Upper lobe of right lung (tissue), 1 donor: ENCODE results near the gene TMSB15B. TPM values are rescaled to one million over a fixed set of nuclear protein-coding genes. Genes with fewer than 3 reads are reported as not detected.
"Not testable (repeated sequence)": the region's sequence is repeated elsewhere in the genome, so short reads cannot be mapped to it uniquely, and the experiment has no call there.

Source experiments
- ATAC-seq: fragments of 200-7000 bp; cut with Tn5 transposase; one replicate; pipeline ENCODE4 v1.9.1; 2020; ENCODE audit warnings: mild to moderate bottlenecking, moderate library complexity
- DNase-seq: peaks from one replicate; pipeline ENCODE4 v3.0.0-alpha.2; 2020
- H3K27ac ChIP-seq: fragments of 200-600 bp; one replicate; pipeline ENCODE4 v1.8.0; 2022
- H3K27me3 ChIP-seq: fragments of 200-600 bp; one replicate; pipeline ENCODE4 v1.8.0; 2022; ENCODE audit warnings: mild to moderate bottlenecking
- H3K36me3 ChIP-seq: fragments of 200-600 bp; one replicate; pipeline ENCODE4 v1.8.0; 2022
- H3K4me1 ChIP-seq: fragments of 200-600 bp; one replicate; pipeline ENCODE4 v1.8.0; 2022
- H3K4me3 ChIP-seq: fragments of 200-600 bp; one replicate; pipeline ENCODE4 v1.8.0; 2022; ENCODE audit warnings: mild to moderate bottlenecking
- H3K9me3 ChIP-seq: fragments of 200-600 bp; one replicate; pipeline ENCODE4 v1.8.0; 2022
- CTCF ChIP-seq: fragments of 200-600 bp; IDR thresholded peaks from one replicate; pipeline ENCODE4 v1.8.0; 2022; ENCODE audit warnings: antibody characterized with exemption
- intact Hi-C: fragments of 100-400 bp; cut with DNase I; formaldehyde crosslinking; loops from one replicate; pipeline ENCODE4 v1.11.0; 2022
- total RNA-seq: library from RNA; stranded (reverse); fragmentation: NEBNext Ultra II Directional; extraction: Animal tissue kit (Norgen Biotek cat#: 25700); gene quantifications from one replicate; pipeline ENCODE4 v1.2.1, GENCODE V29; 2021
- donor health status: DM: no; HTN: yes; CAD: no; lungs with severe emphysema.

The TMSB15B gene
- total RNA-seq, 1 donor from 2014 or later = 1.6 TPM

GRCh38 chrX:103927030-103927429 is 35.4 kb upstream of the TMSB15B start:
- Histone ChIP-seq H3K4me3 (no peak overlapping the region), H3K27ac (no peak overlapping the region), H3K9me3 (no peaks in the 10 kb centered on the region), H3K4me1 (no peaks in the 10 kb centered on the region), H3K27me3 (no peaks in the 10 kb centered on the region), H3K36me3 (no peaks in the 10 kb centered on the region)
- intact Hi-C loops = no loop called here
- no peak for TF ChIP-seq CTCF
- ATAC-seq (no peak), DNase-seq (no peak)

GRCh38 chrX:103927633-103928032 is 34.8 kb upstream of the TMSB15B start:
- Histone ChIP-seq H3K9me3 (no peaks in the 10 kb centered on the region), H3K36me3 (no peaks in the 10 kb centered on the region), H3K4me1 (no peaks in the 10 kb centered on the region), H3K27me3 (no peaks in the 10 kb centered on the region), H3K4me3 (no peak overlapping the region), H3K27ac (no peak overlapping the region)
- no peak for ATAC-seq
- no peak for DNase-seq
- TF ChIP-seq CTCF = no peak
- intact Hi-C loops = no loop called here

DNA sequence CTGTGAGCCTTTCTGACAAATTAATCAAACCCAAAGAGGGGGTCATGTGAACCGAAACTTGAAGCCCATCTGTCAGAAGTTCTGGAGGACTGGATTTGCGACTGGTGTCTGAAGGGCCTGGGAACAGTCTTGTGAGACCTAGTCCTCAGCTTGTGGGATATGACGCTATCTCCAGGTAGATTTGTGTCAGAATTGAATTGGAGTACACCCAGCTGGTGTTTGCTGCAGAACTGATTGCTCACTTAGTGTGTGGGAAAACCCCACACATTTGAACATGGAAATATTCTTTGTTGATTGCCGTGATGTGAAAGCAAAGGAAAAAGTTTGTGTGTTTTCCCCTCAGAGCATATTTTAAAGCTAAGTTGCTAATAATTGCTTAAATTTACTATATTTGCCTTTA is 30.3 kb upstream of the TMSB15B start:
- H3K27me3 ChIP-seq = no peaks in the 10 kb centered on the region
- H3K36me3 ChIP-seq = no peaks in the 10 kb centered on the region
- intact Hi-C loops = no loop called here
- TF ChIP-seq CTCF = no peak
- H3K4me1 ChIP-seq = no peaks in the 10 kb centered on the region
- ATAC-seq (no peak), DNase-seq (no peak)
- no peak overlapping the region for H3K27ac ChIP-seq
- no peak overlapping the region for H3K4me3 ChIP-seq
- no peaks in the 10 kb centered on the region for H3K9me3 ChIP-seq

DNA sequence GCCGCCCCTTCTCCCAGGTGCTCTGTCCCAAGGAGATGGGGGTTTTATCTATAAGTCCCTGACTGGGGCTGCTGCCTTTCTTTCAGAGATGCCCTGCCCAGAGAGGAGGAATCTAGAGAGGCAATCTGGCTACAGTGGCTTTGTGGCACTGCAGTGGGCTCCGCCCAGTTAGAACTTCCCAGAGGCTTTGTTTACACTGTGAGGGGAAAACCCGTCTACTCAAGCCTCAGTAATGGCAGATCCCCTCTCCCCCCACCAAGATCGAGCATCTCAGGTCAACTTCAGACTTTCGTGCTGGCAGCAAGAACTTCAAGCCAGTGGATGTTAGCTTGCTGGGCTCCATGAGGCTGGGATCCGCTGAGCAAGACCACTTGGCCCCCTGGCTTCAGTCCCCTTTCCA is 22.2 kb upstream of the TMSB15B start:
- H3K4me3 ChIP-seq, intact Hi-C loops, H3K9me3 ChIP-seq, H3K27ac ChIP-seq, DNase-seq, H3K36me3 ChIP-seq, H3K4me1 ChIP-seq, ATAC-seq, H3K27me3 ChIP-seq: not testable (repeated sequence)

DNA sequence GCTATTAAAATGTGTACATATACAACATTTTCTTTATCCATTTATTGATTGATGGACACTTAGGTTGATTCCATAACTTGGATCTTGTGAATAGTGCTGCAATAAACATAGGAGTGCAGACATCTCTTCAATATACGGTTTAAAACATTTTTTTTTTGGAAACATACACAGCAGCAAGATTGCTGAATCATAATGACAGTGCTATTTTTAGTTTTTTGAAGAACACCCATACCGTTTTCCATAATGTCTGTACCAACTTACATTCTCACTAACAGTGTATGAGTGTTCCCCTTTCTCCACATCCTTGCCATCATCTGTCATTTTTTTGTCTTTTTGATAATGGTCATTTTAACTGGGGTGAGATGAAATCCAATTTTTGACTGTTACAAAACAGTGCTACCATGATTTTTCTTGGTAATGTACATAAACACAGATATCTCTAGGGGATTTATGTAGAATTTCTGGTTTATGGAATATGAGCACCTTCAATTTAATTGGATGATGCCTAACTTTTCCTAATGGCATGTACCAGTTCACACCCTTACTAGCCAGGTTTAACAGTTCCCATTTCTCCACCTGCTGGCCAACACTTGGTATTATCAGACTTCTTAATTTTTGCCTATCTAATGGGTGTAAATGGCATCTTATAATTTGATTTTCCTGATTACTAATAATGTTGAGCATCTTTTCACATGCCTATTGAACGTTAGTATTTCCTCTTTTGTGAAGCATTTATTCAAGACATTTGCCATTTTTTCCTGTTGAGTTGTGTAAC is 21.0 kb upstream of the TMSB15B start:
- Histone ChIP-seq H3K36me3 (no peaks in the 10 kb centered on the region), H3K4me1 (no peaks in the 10 kb centered on the region), H3K4me3 (no peak overlapping the region), H3K27ac (no peak overlapping the region), H3K27me3 (no peaks in the 10 kb centered on the region), H3K9me3 (no peaks in the 10 kb centered on the region)
- TF ChIP-seq CTCF = peak; percentile 41
- DNase-seq (no peak), ATAC-seq (peak; percentile 46)
- intact Hi-C loops = no loop called here

DNA sequence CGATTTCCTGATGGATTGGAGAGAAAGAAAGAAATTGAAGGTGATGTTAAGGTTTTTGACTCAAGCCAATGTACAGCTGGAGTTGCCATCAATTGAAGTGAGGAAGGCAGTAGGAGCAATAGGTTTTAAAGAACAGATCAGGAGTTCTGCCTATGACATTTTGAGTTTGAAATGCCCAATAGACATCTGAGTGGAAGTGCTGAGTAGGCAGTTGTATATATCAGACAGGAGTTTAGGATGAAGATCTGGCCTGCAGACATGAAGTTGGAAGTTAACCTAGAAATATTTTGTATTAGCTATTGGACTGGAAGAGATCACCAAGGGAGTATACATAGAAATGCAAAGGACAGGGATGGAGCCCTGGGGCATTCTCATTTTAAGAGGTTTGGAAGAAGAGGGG is 12.9 kb upstream of the TMSB15B start:
- H3K27me3 ChIP-seq = no peaks in the 10 kb centered on the region
- DNase-seq = no peak
- H3K36me3 ChIP-seq = no peaks in the 10 kb centered on the region
- H3K4me3 ChIP-seq = no peak overlapping the region
- no peaks in the 10 kb centered on the region for H3K9me3 ChIP-seq
- H3K27ac ChIP-seq = no peak overlapping the region
- no peak for ATAC-seq
- no peak for TF ChIP-seq CTCF
- intact Hi-C loops = no loop called here
- no peaks in the 10 kb centered on the region for H3K4me1 ChIP-seq
